NCI-H1417 (cell line): ENCODE results near the gene PTPRK.
"Not testable (repeated sequence)": the region's sequence is repeated elsewhere in the genome, so short reads cannot be mapped to it uniquely, and the experiment has no call there.

Source experiments
- DNase-seq, 3 experiments: peaks; one replicate each; lab custom pipeline; 2025; lab: John Stamatoyannopoulos, UW

PTPRK gene

DNA sequence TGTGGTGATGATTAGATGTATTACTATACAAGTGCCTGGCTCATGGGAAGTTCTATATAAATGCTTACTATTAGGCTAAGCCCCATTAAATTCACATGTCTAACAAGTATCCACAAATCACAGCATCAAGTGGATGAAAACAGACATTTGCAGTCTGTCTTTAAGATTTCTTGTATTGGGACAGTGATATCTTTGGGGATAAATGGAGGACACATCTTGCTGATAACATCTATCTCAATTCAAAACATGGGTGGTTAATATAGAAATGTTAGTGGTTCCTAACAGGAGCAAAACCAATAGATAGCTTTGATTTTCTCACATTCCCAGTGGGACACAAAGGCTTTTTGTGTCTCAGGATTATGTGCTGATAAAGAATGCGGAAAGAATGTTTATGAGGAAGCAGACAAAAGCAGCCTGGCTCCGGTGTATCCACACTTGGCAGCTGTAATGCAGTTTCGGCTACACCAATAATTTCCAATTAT lies 29.3 kb downstream of the PTPRK start:
- no peak for DNase-seq

DNA sequence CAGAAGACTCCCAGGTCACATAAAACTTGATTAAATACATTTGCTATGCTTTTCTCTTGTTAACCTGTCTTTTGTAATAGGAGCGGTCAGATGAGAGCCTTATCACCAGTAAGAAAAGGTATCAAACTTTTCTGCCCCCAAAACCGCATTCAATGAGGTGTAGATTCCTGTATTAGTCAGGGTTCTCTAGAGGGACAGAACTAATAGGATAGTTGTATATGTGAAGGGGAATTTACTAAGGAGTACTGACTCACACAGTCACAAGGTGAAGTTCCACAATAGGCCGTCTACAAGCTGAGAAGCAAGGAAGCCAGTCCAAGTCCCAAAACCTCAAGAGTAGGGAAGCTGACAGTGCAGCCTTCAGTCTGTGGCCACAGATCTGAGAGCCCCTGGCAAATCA lies 32.7 kb downstream of the PTPRK start:
- no peak for DNase-seq

- DNase-seq = peak in 1 of 3 experiments; percentile 7
Observed at GRCh38 chr6:128487055-128487454, 33.3 kb downstream of the PTPRK start.

- DNase-seq = not testable (repeated sequence)
Observed at GRCh38 chr6:128486580-128486979, 33.8 kb downstream of the PTPRK start.

DNA sequence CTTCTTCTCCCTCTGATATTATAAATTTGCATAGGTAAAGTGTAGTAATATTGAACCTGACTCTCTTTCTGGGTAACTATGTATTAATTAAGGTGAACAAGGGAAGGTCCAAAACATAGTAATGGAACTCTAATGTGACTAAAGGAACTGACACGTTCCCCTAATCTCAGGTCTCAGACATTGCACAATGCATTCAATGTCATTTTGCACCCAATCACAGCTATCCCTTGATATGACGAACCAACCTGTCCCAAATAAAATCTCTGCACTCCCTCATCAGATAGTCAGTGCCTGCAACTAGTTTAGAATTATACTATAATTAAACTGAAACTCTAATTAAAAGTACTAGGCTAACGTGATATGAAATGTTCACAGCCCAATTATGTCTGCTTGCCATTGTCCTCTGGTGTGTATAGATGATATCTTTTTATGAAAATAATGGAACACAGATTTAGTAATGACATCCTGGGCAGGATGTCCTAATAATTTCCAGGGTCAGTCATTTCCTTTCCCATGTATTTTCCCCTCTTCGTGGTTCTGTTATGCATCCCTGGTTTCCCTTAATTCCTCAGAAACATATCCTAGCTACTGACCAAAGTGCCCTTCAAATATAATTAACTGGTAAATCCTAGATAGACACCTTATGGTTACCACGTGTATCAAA lies 36.8 kb downstream of the PTPRK start:
- no peak for DNase-seq

- DNase-seq = no peak
Observed at GRCh38 chr6:128482642-128483041, 37.8 kb downstream of the PTPRK start.

DNA sequence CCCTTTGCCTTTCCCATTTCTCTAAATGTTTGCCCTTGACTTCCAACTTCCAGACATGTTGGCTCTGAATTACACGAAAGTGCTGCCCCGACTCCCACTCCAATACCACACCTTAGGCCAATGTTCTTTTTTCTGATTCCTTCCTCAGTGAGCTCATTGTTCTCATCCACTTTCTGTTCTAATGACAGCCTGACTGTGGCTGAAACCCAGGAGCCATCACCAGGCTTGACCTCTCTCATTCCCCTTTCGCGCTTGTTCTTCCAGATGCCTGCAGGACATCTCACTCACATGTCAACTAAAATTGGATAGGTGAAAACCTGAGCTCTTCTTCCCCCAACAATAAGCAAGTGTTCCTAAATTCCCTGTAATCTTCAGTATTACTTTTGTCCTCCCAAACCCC lies 40.4 kb downstream of the PTPRK start:
- no peak for DNase-seq

GRCh38 chr6:128479048-128479666 lies 41.2 kb downstream of the PTPRK start:
- no peak for DNase-seq

- DNase-seq = no peak
Observed at GRCh38 chr6:128478230-128479047, 42.0 kb downstream of the PTPRK start.

- DNase-seq = no peak
Observed at GRCh38 chr6:128474933-128475332, 45.5 kb downstream of the PTPRK start.

GRCh38 chr6:128474481-128474880 lies 45.9 kb downstream of the PTPRK start:
- DNase-seq = no peak

- DNase-seq = peak in 1 of 3 experiments; percentile 22
Observed at GRCh38 chr6:128471907-128472306, 48.5 kb downstream of the PTPRK start.

DNA sequence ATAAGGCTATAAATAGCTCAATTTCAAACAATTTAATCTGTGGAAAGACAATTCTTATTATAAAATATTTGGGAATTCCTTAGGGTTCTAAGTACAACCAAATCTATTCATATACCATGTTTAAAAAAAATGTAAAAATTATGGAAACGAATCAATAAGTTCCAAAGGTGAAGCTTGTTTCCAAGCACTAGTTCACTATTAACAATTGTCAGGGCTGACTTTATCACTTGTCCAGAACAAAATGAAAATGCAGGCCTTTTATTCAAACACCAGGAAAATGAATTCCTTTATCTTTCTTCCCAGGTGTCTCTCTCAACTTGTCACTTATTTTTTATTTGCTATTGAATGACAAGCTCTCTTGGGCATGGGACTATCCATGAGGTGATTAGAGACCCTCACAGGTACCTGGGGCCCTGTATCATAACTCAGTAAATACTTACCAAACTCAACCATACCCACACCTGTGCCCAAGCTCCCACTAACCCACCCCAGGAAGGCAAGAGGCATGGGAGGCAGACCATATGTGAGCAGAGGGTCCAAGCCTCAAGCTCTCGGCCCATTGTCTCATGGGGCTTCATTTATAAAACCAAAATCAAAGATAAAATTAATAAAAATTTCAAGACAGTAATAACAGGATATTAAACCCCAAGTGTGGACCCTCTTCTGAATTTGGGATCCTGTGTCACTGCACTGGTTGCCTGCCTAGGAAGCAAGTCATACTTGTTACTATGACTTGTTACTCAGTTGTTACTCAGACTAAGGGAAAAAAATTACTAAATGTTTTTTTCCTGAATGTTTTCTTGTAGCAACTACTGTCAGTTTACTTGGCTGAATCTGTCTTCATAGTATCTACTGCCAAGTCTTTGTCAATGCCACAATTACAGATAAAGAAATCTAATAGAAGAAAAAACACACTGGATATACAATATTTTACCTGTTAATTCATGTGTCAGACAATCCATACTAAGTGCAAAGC lies 54.7 kb downstream of the PTPRK start:
- DNase-seq = no peak

GRCh38 chr6:128464790-128465189 lies 55.6 kb downstream of the PTPRK start:
- DNase-seq = peak in 2 of 3 experiments; percentile 10 to 59

DNA sequence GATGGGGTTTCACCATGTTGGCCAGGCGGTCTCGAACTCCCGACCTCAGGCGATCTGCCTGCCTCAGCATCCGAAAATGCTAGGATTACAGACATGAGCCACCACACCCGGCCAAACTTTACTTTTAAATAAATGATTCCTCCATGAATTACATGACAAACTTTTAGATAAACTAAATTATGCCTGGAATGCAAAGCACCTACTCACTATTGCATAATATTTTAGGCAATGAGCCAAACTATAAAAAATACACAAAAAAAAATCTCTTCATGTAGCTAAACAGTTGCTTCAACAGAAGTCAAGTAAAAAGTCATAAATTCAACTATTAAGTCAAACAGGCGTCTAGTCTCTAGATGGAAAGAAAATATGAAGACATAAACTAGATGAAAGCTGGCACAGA lies 56.5 kb downstream of the PTPRK start:
- no peak for DNase-seq

GRCh38 chr6:128461501-128461900 lies 58.9 kb downstream of the PTPRK start:
- DNase-seq = no peak

DNA sequence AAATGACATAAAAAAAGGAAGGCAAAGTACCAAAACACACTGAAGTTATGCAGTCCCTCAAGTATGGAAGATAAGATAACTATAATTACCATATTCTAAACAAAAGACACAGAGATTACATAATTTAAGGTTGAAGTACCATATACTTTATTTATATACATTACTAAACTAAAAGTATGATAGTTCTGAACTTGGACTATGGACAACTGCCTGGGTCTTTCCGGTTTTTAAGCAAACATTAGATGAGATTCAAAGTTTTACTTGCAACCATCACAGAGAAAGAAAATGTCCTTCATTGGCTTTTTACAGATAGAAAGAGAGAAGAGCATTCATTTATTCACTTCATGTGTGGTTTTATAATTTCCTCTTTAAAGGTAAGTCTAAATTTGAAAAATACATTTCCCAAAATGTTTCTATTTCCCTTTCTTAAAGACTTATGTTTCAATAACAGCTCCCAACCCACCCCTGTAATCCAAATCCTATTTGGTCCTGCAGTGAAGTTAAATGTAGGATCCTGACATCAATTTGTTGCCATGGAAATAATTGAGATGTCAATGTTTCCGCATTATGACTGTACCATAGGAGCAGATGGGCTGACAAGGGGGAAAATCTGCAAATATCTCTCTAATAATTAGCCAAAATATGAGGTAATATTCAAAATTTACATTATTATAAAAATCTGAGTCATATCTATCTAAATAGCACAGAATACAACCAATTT lies 63.7 kb downstream of the PTPRK start:
- peak in 1 of 3 experiments; percentile 66 for DNase-seq

- DNase-seq = no peak
Observed at GRCh38 chr6:128455959-128456358, 64.4 kb downstream of the PTPRK start.

GRCh38 chr6:128452713-128453112 lies 67.7 kb downstream of the PTPRK start:
- no peak for DNase-seq

DNA sequence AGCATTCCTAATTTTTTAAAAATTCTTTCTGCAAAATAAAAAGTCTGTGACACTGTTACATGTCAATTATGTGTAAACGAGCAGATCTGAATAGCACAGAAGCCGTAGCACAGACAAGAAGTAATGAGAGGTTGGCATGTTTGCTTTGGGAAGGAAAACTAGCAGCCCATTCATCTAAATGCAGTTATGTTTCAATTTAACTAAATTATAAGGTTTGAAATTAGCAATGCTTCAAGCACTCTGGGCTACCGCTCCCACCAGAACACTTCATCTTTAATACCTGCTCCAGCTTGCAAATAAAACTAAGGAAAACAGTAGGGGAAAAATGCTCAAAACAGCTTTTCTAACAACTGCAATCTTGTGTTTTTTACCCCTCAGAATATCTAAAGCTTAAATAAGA lies 73.9 kb downstream of the PTPRK start:
- peak in 2 of 3 experiments; percentile 82 to 95 for DNase-seq

- DNase-seq = no peak
Observed at GRCh38 chr6:128443553-128443952, 76.8 kb downstream of the PTPRK start.
